SKM-1 (cell line): Measurements from ENCODE around the gene PWWP2B.

Experiments used
- DNase-seq: peaks from one replicate; lab custom pipeline; 2025; ENCODE audit not compliant: unreplicated experiment; lab: John Stamatoyannopoulos, UW

PWWP2B gene

GRCh38 chr10:132404911-132405462, 8.0 kb downstream of the PWWP2B start:
- no peak for DNase-seq

- DNase-seq = no peak
Measured at GRCh38 chr10:132405463-132405991, 8.5 kb downstream of the PWWP2B start.

- no peak for DNase-seq
Measured at GRCh38 chr10:132406181-132406580, 9.2 kb downstream of the PWWP2B start.

- no peak for DNase-seq
Measured at GRCh38 chr10:132406750-132407149, 9.8 kb downstream of the PWWP2B start.

GRCh38 chr10:132407243-132407746, 10.3 kb downstream of the PWWP2B start:
- DNase-seq = no peak

- no peak for DNase-seq
Measured at GRCh38 chr10:132407846-132408278, 10.9 kb downstream of the PWWP2B start.

- no peak for DNase-seq
Measured at GRCh38 chr10:132408367-132408781, 11.4 kb downstream of the PWWP2B start.

GRCh38 chr10:132408823-132409666, 12.0 kb downstream of the PWWP2B start:
- DNase-seq = no peak

- DNase-seq = no peak
Measured at GRCh38 chr10:132409667-132410028, 12.6 kb downstream of the PWWP2B start.

GRCh38 chr10:132410056-132410778, 13.2 kb downstream of the PWWP2B start:
- DNase-seq = no peak

- no peak for DNase-seq
Measured at GRCh38 chr10:132410779-132411532, 14.0 kb downstream of the PWWP2B start.

- no peak for DNase-seq
Measured at GRCh38 chr10:132411561-132412253, 14.7 kb downstream of the PWWP2B start.

- DNase-seq = no peak
Measured at GRCh38 chr10:132412316-132413192, 15.6 kb downstream of the PWWP2B start.

- DNase-seq = no peak
Measured at GRCh38 chr10:132413226-132414205, 16.5 kb downstream of the PWWP2B start.

GRCh38 chr10:132414402-132415016, 17.5 kb downstream of the PWWP2B start:
- DNase-seq = no peak

- DNase-seq = no peak
Measured at GRCh38 chr10:132415255-132415654, 18.3 kb downstream of the PWWP2B start.

- DNase-seq = no peak
Measured at GRCh38 chr10:132415956-132416355, 19.0 kb downstream of the PWWP2B start.
